Left cardiac atrium (tissue), 4 donors: ENCODE data around the gene NLGN1. TPM values are rescaled to one million over a fixed set of nuclear protein-coding genes. Genes with fewer than 3 reads are reported as not detected.

Experiments used
- ATAC-seq, 2 donors: fragments of 200-7000 bp; cut with Tn5 transposase; one replicate each; pipeline ENCODE4 v1.9.1; 2020; ENCODE audit warnings: mild to moderate bottlenecking in 2 of 2, moderate library complexity in 2 of 2
- DNase-seq: peaks from one replicate; pipeline ENCODE4 v3.0.0-alpha.2; 2020
- intact Hi-C, 2 donors: fragments of 100-400 bp; cut with DNase I; formaldehyde crosslinking; loops; one replicate each; pipeline versions ENCODE4 v1.14.1 to v1.15.1; 2022 to 2023
- total RNA-seq, 2 donors: library from RNA; stranded (reverse); fragmentation: NEBNext Ultra II Directional; extraction: Animal tissue kit (Norgen Biotek cat#: 25700); gene quantifications; one replicate each; pipeline ENCODE4 v1.2.1, GENCODE V29; 2021
- donor health status: DM: no; HTN: yes; CAD: no.
- donor health status: DM: no; HTN: yes; CAD: no; lungs with severe emphysema.
- donor health status: DM: yes; HTN: yes; CAD: no.
- donor health status: Dilated cardiomyopathy.

The NLGN1 gene
- total RNA-seq, 2 donors from 2014 or later: 2.2 to 2.5 TPM

- no peak for DNase-seq
- no peak for ATAC-seq
- intact Hi-C loops: no loop called here
Measured at GRCh38 chr3:174308736-174309135, 911.2 kb downstream of the NLGN1 start.

- intact Hi-C loops: no loop called here
- no peak for ATAC-seq
- no peak for DNase-seq
Measured at GRCh38 chr3:174310475-174310983, 913.0 kb downstream of the NLGN1 start.

- DNase-seq: no peak
- intact Hi-C loops: no loop called here
- no peak for ATAC-seq
Measured at GRCh38 chr3:174315225-174315624, 917.7 kb downstream of the NLGN1 start.

- DNase-seq (no peak), ATAC-seq (no peak)
- intact Hi-C loops: no loop called here
Measured at GRCh38 chr3:174317005-174317404, 919.5 kb downstream of the NLGN1 start.

DNA sequence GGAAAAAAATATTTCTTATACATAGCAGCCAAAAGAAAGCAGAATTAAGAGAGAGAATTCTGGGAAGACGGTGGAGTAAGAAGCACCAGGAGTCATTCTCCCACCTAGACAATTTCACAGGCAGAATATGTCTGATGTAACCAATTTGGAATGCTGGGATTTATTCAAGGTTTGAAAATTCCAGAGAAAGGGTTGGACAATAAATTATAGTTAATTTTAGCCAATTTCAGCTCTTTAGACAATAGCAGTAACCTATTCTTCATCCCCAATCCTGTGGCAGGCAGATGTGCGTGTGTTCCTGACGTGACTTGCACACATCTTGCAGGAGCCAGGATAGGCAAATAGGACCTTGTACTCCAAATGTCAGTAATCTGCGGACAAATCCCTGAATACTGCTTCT lies 920.6 kb downstream of the NLGN1 start:
- DNase-seq (no peak), ATAC-seq (no peak)
- intact Hi-C loops: no loop called here

DNA sequence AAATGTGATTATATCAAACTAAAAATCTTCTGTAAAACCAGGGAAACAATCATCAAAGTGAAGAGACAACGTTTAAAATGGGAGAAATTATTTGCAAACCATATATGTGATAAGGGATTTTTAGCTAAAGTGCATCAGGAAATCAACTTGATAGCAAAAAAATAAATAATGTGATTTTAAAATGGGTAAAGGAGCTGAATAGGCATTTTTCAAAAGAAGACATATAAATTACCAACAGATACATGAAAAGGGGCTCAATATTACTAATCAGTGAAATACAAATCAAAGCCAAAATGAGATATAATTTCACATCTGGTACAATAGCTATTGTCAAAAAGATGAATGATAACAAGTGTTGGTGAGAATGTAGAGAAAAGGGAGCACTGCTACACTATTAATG lies 924.0 kb downstream of the NLGN1 start:
- ATAC-seq (no peak), DNase-seq (no peak)
- intact Hi-C loops: no loop called here

DNA sequence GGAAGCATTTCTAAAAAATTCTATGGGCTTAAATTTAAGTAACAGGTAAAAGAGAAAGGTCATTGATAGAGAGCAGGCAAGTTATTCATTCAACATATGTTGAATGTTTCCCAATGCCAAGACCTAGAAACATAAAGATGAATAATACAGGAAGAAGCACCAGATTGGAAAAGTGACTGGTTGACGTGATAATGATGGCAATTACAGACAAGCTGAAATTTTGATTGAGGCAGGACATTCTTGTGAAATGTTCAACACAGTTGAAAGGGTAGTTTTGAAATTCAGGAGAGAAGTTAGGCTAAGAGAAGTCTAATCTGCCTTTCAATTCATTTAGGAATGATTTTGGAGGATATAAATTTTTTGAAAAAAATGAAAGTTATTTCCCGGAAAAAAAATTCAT lies 925.2 kb downstream of the NLGN1 start:
- ATAC-seq (no peak), DNase-seq (no peak)
- intact Hi-C loops: no loop called here

GRCh38 chr3:174325171-174325570 lies 927.6 kb downstream of the NLGN1 start:
- intact Hi-C loops: no loop called here
- no peak for ATAC-seq
- no peak for DNase-seq

DNA sequence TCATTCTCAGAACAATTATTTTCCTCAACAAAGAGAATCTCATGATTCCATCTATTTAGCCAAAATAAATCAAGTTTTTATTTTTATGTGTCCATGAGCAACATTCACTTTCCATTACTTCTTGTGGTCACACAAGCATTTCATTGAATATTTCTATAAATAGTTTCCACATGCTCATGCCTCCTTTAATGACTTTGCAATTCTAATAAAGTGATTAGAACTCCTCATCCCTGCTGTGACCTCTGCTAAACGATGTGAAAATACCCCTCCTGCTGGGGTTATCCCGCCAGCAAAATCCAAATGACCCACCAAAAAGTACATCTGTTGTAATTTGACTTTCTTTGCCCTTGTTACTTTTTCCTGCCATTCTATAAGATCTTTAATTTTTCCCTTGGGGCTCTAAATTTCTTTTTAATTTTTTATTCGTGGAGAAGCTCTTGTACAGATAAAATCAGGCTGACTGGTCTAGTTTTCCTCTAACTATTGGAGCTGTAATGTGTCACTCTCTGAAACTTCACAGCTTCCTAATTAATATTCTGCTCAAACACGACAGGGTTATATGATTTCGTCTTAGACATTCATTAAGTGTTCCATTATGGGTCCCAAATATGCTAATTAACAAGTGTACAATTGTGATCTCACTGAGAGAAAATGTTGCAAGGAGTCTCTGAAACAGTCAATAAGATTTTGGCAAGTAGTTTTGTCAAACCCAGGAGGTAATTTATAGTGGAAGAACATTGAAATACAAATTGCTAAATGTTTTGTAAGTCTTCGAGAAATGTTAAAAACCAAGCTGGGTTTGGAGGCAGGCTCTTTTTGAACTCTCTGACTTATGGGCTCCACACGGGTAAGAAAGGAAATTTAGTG lies 928.5 kb downstream of the NLGN1 start:
- intact Hi-C loops: no loop called here
- DNase-seq (no peak), ATAC-seq (no peak)

DNA sequence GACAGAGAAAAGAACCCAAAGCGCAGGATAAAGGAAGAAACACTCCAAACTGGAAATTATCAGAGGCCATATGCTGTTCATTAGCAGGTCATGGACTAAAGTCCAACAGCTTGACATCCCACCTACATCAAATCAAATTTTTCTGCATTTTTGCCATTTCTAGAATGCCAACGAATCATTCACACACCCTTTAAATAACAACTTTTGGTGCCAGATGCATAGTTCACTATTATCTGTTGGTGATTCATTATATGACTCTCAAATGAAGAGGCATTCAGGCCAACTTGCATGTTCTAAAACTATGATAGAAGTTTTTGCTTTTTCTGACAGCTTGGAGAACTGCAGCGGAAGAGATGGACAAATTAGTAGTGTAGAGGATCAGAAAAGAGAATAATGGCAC lies 931.8 kb downstream of the NLGN1 start:
- ATAC-seq (peak in 1 of 2 donors; percentile 82), DNase-seq (no peak)
- intact Hi-C loops: no loop called here

DNA sequence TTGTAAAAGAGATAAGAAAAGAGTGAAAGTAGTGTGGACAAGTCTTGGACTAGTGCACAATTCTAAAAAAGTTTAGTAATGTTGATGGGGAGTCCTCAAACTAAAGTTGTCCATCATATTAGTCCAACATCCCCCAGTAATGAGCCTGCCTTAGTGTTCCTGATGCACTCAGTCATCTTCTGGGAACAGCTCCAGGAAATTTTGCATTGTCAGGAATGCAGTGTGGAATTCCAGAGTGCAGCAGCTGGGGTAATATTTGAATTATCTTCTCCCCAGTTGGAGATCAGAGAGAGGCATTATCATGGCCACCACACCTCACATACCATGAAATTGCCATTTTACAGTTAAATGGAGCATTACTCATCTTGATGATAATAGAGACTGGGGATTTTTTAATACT lies 932.8 kb downstream of the NLGN1 start:
- intact Hi-C loops: no loop called here
- DNase-seq (no peak), ATAC-seq (peak in 1 of 2 donors; percentile 84)

DNA sequence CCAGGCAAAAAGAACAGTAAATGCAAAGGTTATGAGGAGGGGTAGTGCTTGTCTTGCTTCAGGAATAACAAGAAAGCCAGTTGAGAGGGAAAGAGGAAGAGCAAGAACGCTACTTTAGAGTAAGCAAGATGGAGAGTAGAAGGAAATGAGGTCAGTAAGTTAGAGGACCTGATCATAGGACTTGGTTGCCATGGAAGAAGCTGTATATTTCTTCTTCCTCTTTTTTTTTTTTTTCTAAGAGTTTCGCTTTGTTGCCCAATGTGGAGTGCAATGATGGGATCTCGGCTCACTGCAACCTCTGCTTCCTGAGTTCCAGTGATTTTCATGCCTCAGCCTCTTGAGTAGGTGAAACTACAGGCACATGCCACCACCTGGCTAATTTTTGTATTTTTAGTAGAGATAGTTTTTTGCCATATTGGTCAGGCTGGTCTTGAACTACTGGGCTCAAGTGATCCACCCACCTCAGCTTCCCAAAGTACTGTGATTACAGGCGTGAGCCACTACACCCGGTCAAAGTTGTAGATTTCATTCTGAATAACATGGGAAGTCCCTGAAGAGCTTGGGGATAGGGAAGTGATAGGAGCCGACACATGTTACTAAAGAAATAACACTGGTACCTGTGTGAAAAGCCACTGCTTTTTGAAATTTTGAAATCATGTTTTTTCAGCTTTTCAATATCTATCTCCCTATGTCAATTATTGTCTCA lies 933.7 kb downstream of the NLGN1 start:
- ATAC-seq: peak in 1 of 2 donors; percentile 54

DNA sequence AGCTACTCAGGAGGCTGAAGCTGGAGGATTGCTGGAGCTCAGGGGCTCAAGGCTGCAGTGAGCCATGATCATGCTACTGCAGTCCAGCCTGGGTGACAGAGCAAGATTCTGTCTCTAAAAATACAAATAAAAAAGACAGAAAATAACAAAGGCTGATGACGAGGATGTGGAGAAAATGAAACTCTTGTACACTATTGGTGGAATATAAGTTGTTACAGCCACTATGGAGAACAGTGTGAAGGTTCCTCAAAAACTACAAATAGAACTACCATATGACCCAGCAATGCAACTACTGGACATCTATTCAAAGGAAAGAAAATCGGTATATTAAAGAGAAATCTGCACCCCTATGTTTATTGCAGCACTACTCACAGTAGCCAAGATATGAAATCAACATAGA lies 934.8 kb downstream of the NLGN1 start:
- ATAC-seq (no peak), DNase-seq (no peak)
- intact Hi-C loops: no loop called here

More for the DNA sequence above, 933.7 kb downstream of the NLGN1 start:
- intact Hi-C loops: no loop called here
- no peak for DNase-seq

DNA sequence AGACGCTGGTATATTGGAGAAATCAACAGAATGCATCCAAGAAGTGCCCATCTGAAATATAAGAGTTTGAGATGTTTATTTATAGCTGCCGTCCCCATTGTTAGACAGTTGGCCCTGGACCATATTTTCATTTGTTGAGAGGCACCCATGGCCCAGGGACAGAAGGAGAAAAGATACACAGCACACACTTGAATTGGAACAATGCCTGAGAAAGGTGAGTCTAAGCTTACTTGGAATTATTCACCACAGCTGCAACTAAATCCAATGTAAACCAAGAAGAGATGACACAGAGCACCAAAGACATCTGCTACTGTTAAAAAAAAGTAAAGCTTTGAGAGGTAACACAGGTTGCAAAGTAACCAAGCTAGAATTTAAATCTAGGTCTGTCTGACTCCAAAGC lies 936.1 kb downstream of the NLGN1 start:
- intact Hi-C loops: no loop called here
- ATAC-seq (no peak), DNase-seq (no peak)

- intact Hi-C loops: no loop called here
- no peak for ATAC-seq
- no peak for DNase-seq
Measured at GRCh38 chr3:174334111-174334510, 936.6 kb downstream of the NLGN1 start.

DNA sequence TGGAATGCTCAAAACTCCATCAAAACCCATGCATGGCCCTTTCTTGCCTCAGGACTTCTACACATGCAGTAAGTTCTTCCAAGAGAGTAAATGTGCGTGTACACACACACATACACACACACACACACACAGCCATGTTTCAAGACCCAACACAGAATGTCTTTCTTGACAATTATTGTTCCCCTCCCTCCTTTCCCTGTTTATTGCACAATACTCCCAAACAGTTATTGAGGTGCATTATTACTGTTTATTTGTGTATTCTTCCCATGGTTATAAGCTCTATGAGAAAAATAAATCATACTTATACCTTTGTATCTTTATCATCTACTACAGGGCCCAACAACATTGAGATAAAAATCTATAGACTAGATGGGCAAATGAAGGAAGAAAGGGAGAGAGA lies 937.8 kb downstream of the NLGN1 start:
- intact Hi-C loops: no loop called here
- ATAC-seq: no peak
- DNase-seq: no peak

GRCh38 chr3:174335910-174336309 lies 938.4 kb downstream of the NLGN1 start:
- intact Hi-C loops: no loop called here
- ATAC-seq: no peak

More at GRCh38 chr3:174335910-174336309, 938.4 kb downstream of the NLGN1 start:
- no peak for DNase-seq
